HG02588 (cell line): ENCODE measurements around the gene ZC3H12A.

ENCODE experiments used
- ATAC-seq: cut with Tn5 transposase; IDR thresholded peaks from one replicate; pipeline ENCODE4 v1.9.1; 2021; ENCODE audit warnings: mild to moderate bottlenecking, moderate library complexity; ENCODE audit not compliant: unreplicated experiment

Gene ZC3H12A

DNA sequence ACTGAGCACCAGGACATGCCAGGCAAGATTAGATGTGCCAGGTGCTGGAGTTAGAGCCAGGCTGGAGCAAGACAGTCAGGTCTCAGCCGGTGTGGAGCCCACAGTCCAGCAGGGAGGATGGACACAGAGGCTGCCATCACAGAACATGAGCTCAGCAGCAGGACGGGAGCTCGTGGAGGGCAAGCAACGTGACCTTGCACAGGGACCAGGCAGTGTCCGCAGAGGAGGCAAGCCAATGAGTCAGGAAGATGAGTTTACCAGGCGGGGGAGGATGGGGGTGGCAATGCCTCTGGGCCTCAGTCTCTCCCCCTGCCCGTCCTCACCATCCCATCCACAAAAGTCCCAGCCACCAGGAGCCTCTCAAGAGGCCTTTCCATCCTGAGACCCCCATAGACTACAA, 20.7 kb upstream of the ZC3H12A start:
- no peak for ATAC-seq

DNA sequence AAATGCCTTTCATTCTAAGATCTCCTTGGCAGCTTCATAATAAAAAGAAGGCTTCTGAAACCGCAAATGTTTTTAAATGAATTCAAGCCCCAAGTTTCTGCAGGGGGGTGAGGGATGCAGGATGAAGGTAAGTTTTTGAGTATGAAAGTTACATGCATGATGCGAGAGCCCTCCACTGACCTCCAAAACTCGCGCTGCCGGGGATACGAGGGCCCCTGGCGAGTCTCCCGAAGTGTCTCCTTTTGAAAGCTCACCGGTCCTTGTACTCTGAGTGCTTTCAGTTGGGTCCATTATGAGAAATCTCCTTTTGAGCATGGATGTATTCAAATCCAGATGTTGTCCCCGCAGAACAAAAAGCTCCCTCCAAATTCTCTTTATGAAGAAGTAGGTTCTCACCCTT, 18.9 kb upstream of the ZC3H12A start:
- ATAC-seq, result no peak

DNA sequence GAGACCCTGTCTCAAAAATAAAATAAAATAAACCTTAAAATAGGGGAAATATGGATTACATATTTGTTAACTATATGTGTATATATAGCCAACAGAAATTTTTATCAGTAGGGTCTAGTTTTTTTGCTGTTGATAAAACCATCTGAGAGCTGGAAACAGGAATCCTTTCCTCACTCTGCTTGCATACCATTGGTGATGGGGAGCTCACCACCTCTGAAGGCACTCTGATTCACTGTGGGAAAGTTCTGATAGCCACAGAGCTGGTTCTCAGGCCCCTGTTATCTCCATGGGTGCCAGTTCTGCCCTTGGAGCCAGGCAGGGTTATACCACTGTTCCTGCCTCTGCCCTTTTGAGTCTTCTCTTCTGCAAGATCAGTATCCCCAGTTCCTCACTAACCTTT, 17.8 kb upstream of the ZC3H12A start:
- ATAC-seq, result no peak

DNA sequence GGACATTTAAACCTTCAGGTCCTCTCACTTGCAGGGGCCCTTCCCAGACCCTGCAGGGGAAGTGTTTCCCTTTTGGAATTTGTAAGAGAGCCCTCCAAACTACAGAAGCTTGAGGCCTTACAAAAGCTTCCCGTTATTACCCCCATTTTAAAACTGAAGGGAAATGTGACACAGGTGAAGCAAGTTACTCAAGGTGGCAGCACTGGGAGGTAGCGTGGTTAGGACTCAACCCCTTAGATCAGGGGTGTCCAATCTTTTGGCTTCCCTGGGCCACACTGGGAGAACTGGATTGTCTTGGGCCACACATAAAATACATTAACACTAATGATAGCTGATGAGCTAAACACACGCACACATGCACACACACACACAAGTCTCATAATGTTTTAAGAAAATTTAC, 15.8 kb upstream of the ZC3H12A start:
- ATAC-seq, result no peak

DNA sequence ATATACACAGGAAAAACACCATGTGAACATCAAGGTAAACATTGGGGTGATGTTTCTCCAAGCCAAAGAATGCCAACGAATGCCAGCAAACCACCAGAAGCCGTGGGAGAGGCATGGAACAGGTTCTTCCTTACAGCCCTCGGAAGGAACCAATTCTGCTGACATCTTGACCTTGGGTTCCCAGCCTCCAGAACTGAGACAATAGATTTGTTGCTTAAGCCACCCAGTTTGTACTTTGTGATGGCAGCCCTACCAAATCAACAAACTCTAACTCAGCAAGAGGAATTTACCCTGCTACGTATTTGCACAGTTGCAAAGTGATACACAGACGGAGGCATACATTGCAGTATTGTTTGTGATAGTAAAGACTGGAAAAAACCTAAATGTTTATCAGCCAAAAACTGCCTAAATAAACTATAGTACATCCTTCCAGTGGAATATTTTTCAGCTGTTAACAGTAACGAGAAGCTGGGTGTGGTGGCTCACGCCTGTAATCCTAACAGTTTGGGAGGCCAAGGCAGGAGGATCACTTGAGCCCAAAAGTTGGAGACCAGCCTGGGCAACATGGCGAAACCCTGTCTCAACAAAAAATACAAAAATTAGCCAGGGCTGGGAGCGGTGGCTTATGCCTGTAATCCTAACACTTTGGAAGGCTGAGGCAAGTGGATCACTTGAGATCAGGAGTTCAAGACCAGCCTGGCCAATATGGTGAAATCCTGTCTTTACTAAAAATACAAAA, 12.5 kb upstream of the ZC3H12A start:
- ATAC-seq, result no peak

DNA sequence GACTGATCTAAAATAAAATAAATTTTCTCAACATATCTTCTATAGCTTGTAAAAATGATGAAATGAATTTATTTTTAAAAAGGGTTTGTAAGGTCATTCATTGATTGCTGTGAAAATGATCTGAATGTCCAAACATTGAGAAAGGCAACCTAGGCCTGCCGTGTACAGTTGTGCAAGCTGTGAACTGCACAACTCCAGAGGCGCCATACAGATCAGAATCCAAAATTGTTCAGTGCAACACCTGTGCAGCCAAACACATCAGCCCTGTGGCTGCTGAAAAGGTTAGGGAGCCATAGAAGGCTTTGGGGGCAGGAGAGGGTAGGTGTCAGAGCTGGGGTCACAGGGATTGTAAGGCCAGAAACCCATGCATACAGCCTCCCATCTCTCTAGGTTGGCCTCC, 9.9 kb upstream of the ZC3H12A start:
- no peak for ATAC-seq

DNA sequence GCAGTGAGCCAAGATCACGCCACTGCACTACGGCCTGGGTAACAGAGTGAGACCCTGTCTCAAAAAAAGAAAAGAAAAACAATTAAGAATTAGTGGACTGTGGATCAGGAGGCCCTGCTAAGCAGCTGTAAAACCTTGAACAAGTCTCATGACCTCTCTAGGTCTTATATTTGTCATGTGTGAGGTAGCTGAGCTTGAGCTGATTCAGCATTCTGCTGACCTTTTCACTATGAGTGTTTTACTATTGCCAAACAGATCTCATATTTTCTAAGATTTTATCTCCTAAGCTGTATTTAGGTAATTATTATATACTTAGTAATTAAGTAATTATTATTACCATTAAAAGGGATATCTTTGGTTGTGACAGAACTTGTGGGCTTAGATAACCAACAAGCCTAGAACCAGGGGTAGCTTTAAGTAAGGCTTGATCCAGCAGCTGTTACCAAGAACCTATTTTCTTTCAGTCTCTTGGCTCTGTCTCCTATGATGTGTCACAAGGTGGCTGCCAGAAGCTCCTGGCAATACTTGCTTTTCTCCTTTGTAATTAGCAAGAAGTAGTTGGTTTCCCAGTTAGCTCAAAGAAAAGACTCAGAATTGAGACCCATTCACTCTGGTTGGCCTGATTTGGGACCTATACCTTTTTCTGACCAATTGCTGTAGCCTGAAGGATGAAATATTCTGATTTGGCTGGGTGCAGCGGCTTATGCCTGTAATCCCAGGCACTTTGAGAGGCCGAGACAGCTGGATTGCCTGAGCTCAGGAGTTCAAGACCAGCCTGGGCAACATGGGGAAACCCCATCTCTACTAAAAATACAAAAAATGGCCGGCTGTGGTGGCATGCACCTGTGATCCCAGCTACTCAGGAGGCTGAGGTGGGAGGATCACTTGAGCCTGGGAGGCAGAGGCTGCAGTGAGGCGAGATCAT, 8.5 kb upstream of the ZC3H12A start:
- no peak for ATAC-seq

DNA sequence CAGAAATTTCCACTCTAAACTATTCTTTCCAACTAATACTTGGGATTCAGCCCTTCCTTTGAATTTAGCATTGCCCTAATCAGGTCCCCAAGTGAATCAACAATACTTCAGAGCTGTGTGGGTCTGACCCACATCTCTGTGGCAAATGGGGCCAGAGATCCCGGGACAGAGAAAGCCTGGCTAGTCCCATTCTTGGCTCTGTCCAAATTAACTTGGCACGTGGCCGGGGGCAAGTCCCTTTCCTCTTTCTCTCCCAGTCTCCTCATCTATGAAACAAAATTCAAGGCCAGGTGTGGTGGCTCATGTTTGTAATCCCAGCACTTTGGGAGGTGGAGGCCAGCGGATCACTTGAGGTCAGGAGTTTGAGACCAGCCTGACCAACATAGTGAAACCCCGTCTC, 6.3 kb upstream of the ZC3H12A start:
- no peak for ATAC-seq

DNA sequence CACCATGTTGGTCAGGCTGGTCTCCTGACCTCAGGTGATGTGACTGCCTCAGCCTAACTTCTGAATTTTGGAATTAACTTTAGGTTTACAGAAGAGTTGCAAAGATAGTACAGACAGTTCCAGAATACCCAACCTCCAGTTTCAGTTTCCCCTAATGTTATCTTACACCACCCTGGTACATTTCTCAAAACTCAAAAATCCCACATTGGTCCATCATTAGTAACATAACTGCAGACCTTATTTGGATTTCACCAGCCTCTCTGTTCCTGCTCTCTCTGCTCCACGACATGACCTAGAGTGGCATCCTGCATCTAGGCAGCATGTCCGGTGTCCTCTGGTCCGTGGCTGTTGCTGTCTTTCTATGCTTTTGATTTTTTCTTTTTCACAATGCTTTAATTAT, 5.0 kb upstream of the ZC3H12A start:
- no peak for ATAC-seq

DNA sequence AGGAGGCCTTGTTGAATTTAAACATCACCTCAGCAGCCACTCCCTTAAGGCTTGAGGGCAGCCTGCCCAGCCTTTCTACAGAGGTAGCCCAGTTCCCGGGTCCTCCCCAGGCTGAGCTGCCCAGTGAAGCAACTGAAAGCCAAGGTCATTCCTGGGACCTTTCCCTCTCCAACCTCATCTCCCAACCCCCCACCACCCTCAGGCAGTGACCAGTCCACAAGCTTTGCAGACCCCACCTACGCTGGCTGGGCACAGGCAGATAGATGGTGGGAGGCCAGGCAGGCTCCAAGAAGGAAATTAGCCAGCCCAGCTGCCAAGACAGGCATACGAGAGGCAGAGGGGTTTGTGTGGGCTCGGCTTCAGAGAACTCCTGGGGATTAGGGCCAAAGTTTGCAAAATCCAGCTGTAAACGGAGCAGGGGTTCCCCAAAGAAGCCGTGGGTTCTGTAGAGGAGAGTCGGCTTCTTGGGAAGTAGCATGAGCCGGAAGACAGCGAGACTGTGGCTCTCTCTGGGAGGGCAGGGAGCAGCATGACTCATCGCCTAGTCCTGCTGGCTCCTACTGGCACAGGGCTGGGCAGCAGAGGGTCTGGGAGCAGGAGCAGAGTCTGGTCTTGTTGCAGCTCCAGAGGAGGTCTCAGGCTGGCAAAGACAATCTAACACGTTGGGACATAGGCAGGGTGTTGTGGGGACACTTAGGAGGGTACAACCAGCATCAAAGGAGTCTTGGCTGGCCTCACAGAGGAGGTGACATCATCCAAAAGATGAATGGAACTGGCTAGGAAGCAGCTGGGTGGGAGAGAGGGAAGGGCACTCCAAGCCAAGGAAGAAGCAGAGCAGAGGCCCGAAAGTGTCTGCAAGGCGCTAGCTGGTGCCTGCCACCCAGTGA, 2.8 kb upstream of the ZC3H12A start:
- ATAC-seq, result no peak

DNA sequence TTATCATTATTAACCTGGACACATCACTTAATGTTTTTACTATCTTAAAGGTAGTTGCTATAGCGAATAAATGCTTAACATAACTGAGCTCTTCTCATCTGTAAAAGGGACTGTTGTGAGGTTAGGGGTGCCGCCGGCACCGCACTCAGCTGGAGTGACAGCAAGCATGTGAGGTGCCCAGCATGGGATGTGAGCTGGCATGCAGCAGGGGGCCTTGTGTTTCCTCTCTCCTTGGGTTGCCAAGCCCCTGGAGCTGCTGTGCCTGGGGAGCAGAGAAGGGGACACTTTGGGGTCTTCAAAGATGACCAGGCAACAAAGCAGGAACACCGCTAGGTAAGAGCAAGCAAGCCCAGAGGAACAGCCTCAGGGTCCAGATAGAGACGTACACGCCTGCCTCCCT, 2.1 kb upstream of the ZC3H12A start:
- no peak for ATAC-seq

DNA sequence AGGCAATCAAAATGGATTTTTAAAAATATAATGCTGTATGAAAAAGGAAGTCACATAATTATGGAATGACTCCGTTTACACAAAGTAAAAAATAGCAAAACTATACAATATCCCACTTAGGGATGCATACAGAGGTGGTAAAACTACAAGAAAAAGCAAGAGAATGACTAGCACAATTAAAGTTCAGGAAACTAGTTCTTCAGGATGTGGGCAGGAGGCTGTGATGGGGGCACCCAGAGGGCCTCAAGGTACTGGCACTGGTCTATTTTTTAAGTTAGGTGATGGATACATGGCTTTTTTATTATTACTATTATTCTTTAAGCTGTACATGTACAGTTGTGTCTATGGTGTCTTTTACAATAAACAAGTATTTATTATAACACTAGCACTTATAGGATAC, 1.4 kb upstream of the ZC3H12A start:
- no peak for ATAC-seq

DNA sequence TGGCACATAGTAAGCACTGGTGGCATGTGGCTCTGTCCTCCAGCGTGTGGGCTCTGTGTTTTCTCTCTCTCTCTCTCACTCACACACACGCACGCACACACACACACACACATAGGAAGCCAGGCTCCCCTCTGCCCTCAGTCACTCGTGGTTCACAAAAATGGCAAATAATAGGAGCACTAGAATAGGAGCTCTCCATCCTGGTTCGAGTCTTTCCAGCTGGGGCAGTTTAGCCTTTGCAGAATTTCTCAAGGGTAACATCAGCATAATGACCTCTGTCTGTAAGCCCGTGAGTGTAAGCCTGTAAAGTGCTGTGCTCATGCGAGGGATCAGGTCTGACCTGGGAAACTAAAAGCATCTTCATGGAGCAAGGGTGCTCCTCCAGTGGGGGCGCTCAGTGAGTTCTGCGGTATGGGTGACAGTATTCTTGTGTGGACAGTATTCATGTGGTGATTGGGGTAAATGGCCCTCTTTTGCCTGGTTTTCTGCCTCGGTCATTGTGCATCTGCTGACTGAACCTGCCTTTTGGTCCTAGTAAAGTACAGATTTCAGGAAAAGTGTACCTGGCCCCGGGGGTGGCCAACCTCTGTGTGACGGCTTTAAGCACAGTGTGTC, 842 bp upstream of the ZC3H12A start:
- no peak for ATAC-seq

DNA sequence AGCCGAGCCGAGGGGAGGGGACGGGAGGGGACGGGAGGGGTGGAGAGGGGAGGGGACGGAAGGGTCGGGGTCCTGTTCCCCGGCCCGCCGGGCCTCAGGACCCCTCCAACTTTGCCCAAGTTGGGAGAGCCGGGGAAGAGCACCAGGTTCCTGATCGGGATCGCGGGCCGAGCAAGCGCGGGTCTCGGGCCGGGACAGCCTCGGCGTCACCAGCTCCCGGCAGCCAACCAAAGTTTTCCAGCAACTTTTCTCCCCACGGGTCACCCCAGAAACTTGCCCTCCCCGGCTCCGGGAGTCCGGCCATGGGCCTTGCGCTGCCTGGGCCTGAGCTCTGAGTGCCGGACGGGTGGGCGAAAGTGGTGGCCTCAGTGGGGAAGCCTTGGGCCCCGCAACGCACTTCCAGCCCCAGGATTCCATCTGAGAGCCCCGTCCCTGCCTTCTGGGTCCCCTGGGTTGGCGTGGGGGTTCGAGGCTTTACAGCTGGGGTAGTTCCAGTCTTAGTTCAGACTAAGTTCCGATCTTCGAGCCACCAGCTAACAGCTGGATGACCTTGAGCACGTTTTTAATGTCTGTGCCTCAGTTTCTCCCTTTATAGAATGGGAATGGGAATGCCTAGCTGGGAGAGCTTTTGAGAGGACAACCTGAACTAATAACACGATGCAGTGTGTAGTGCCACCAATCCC, 458 bp downstream of the ZC3H12A start:
- ATAC-seq, result no peak

DNA sequence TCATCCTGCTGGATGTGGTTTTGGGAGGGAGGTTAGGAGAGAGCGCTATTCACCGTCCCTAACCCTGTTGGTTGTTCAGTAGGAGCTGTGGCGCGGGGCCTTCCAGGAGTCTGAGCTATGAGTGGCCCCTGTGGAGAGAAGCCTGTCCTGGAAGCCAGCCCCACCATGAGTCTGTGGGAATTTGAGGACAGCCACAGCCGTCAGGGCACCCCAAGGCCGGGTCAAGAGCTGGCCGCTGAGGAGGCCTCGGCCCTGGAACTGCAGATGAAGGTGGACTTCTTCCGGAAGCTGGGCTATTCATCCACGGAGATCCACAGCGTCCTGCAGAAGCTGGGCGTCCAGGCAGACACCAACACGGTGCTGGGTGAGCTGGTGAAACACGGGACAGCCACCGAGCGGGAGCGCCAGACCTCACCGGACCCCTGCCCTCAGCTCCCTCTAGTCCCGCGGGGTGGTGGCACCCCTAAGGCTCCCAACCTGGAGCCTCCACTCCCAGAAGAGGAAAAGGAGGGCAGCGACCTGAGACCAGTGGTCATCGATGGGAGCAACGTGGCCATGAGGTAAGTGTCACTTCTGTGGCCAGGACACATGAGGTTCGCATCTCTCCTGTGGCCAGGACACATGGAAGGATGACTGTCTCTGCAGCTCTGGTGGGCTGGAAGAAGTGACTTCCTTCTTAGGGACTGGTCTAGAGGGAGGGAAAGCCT, 1.2 kb downstream of the ZC3H12A start:
- ATAC-seq, result no peak

DNA sequence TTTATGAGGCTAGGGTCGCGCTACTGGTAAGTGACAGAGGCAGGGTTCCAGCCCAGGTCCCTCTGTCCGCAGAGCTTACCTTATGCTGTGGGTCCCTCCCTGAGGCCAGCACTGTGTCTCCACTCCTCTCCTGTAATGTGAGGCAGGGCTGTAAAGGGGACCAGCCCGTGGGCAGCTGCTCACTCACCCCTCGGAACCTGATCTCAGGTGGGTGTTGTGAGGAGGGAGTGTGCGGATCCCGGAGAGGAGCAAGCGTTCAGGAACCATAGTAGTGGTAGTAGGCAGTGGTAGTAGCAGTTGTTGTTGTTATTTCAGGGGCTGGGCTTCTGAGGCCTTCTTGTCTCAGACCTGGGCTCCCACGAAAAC, 1.7 kb downstream of the ZC3H12A start:
- no peak for ATAC-seq

DNA sequence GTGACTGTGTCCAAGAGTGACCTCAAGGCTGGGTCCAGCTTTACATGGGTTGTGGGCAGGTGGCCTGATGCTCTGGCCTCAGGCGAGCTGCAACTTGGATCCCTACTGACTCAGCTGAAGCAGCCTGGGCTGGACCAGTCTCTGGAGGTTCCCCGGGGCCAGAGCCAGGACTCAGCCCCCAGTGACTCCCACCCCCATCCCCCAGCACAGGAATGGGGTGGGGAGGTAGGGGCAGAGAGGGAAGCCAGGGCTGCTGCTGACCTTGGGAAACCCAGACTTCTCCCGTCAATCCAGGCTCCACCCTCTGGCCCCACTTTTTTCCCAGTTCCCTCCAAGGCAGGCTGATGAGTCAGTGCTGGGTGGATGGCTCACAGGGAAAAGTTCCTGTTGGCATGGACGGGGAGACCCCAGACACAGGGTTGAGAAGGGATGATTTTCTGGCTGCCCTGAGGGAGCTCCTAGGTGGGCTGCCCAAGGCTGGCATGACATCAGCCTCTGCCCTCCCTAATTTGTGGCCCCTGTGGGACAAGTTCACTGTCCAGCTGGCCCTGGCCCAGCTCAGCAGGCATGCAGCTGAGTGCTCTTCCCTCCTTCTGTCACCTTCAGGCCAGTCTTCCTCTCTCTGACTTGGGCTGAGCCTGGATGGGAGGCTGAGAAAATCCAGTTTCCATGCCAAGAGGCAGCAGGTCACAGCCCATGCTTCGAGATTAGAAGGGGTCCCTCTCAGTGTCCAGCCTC, 2.2 kb downstream of the ZC3H12A start:
- no peak for ATAC-seq

DNA sequence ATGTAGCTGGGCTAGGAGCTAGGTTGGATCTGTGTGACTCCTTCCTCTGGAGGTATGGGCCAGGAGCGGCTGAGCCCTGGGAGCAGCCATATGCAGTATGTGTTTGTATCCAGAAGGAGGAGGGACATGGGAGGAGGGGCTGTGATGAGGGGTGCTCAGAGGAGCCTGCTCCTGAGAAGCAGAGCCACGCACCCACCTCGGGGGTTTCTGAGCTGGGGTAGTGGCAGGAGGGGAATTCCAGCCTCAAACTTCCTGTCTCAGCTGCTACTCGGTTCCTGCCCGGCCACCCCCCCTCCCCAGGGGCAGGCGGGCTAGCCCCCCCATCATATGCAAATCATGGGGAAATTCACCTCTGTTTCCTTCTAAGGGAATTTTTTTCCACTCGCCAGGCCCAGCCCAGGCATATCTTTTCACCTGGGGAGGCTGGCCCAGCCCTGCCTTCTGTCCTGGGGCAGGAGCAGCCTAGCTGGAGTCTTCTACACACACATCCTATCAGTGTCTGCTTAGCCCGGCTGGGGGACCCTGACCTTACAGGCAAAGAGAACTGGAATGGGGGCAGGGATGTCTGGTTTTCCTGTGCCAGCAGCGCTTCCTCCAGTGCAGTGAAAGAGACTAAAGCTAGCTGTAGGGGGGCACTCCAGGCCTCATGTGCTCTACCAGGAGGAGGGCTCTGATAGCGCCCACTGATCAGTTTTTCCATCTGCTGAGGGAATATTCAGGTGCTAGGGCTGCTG, 3.0 kb downstream of the ZC3H12A start:
- peak; percentile 32 for ATAC-seq
